ENCODE data around the gene FARSB. TPM values are rescaled to one million over a fixed set of nuclear protein-coding genes. Genes with fewer than 3 reads are reported as not detected.
A peak's percentile ranks its signal among the peaks of the same experiment; 100 is the strongest.

Gene FARSB
- total and polyA plus RNA-seq, 8 donors, result 12.4 to 26.5 (median 23.5) TPM

GRCh38 chr2:222523783-222524544, 131.9 kb downstream of the FARSB start:
- Histone ChIP-seq H3K4me1 (no peaks in the 10 kb centered on the region), H3K27ac (no peak overlapping the region), H3K4me3 (no peak overlapping the region), H3K9me3 (no peaks in the 10 kb centered on the region), H3K27me3 (no peaks in the 10 kb centered on the region), H3K36me3 (peaks cover 0 to 5% of the 10 kb centered on the region in 2 donors)
- TF ChIP-seq CTCF (IDR thresholded peaks at IDR 0.05), result no peak
- ATAC-seq, result peak; percentile 80
- no peak for DNase-seq
- intact Hi-C loops (cut with DNase I), result no loop called here

- H3K4me3 ChIP-seq, result no peak overlapping the region
- ATAC-seq (no peak), DNase-seq (no peak)
- peaks cover 4% of the 10 kb centered on the region in 2 donors for H3K4me1 ChIP-seq
- H3K27me3 ChIP-seq, result no peaks in the 10 kb centered on the region
- H3K27ac ChIP-seq, result no peak overlapping the region
- H3K9me3 ChIP-seq, result no peaks in the 10 kb centered on the region
- intact Hi-C loops (cut with DNase I), result no loop called here
- no peak for TF ChIP-seq CTCF (IDR thresholded peaks at IDR 0.05)
- H3K36me3 ChIP-seq, result peaks cover 0 to 5% of the 10 kb centered on the region in 2 donors
These were observed 133.8 kb downstream of the FARSB start for GRCh38 chr2:222522082-222522481.

- H3K4me3 ChIP-seq, result no peak overlapping the region
These were observed 134.8 kb downstream of the FARSB start for GRCh38 chr2:222521099-222521498.

More at GRCh38 chr2:222521099-222521498, 134.8 kb downstream of the FARSB start:
- ATAC-seq (no peak), DNase-seq (no peak)
- no peaks in the 10 kb centered on the region for H3K27me3 ChIP-seq
- no peaks in the 10 kb centered on the region for H3K9me3 ChIP-seq
- no peak for TF ChIP-seq CTCF (IDR thresholded peaks at IDR 0.05)
- intact Hi-C loops (cut with DNase I), result no loop called here
- H3K27ac ChIP-seq, result no peak overlapping the region
- peaks cover 0 to 5% of the 10 kb centered on the region in 2 donors for H3K36me3 ChIP-seq
- H3K4me1 ChIP-seq, result peaks cover 4% of the 10 kb centered on the region in 2 donors

Other genes with a start within 250 kb of the FARSB start
- gene SGPP2, start 231.5 kb downstream of the FARSB start, total RNA-seq, result 10 to 100 TPM; 28.2 to 31.2 TPM
- gene SGPP2, start 231.5 kb downstream of the FARSB start, polyA plus RNA-seq (ENCODE audit: insufficient read length in 6 of 6), result 1 to 10 TPM; 2.2 to 6.6 (median 5.4) TPM
- gene MOGAT1, start 15.6 kb upstream of the FARSB start, total RNA-seq, result under 1 TPM in 1 of 2 donors, not detected in 1; 0.26 TPM
- not detected for gene MOGAT1, start 15.6 kb upstream of the FARSB start, polyA plus RNA-seq (ENCODE audit: insufficient read length in 6 of 6)
- gene ACSL3, start 204.9 kb upstream of the FARSB start, total RNA-seq, result 100 to 1,000 TPM in 1 of 2 donors, 10 to 100 TPM in 1; 92.5 to 102 TPM
- gene ACSL3, start 204.9 kb upstream of the FARSB start, polyA plus RNA-seq (ENCODE audit: insufficient read length in 6 of 6), result 10 to 100 TPM; 55.1 to 68.2 (median 60.0) TPM

All from left lung (tissue), 10 donors.